Activated CD4-positive, alpha-beta T cell treated with anti-CD3 and anti-CD28 coated beads, Interleukin-10, Interleukin-2, amounts not matched to agents 100 ng/mL and 50 ng/mL, durations not matched to agents 16 hours and 8 hours (primary cell): ENCODE measurements around the gene USP28.
"Not testable (repeated sequence)": the region's sequence is repeated elsewhere in the genome, so short reads cannot be mapped to it uniquely, and the experiment has no call there.

Experiments
- DNase-seq: peaks from one replicate; pipeline ENCODE4 v3.0.0-alpha.2; 2020

Gene USP28

DNA sequence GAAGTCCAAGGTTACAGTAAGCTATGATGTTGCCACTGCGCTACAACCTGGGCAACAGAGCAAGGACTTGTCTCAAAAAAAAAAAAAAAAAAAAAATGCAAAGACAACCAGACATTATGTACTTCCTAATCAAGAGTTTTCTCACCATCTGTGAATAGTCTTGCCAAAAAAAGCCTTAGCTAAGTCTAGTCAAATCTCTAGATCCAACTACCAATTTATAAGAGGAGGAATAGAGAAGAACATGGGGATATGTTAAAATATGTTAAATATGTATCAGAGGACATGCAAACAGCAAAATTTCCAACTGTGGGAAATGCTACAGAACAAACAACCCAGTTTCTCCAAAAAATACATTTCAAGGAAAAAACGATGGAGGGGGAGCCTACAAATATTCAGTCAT lies 45.6 kb downstream of the USP28 start:
- no peak for DNase-seq

DNA sequence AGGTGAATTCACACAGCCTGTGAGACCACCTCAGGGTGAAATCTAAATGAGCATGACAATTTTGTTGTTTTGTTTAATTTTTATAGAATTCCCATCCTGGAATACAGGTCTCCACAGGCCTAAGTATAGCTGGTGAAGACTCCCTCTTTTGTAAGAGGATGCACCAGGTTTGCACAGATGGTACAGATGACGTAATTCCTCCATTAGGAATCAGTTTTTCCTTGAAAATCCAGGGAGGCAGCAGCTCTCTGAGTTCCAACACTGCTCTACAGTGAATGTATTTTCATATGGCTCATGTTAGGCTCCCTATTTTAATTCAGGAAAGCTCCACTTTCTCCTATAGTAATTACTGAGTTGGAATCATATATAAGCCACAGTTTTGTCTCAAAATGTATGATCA lies 47.2 kb downstream of the USP28 start:
- no peak for DNase-seq

DNA sequence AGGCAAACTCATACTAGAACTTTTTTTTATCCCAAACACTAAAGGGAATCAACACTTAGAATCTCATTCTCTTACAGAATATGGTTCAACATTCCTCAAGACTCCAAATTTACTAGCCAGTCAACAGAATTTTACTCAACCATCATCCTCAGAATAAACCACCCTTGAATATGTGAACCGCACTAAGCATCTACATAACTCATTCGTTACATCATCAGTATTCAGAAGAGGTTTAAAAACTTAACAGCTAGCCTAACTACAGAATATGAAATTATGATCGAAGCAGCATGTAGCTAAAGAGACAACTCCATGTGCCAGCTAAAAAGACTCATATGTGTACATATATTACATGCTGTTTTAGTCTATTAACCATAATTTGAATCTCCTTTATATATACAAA lies 47.9 kb downstream of the USP28 start:
- no peak for DNase-seq

DNA sequence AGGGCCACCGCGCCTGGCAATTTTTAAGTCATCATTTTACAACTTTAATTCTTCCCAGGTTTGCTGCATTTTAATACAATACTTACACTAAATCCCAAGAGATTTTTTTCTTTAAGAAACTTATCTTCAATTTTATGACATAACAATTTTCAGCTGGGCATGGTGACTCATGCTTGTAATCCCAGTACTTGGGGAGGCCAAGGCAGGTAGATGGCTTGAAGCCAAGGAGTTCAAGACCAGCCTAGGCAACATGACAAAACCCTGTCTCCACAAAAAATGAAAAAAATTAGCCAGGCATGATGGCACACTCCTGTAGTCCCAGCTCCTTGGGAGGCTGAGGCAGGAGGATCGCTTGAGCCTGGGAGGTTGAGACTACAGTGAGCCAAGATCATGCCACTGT lies 56.9 kb downstream of the USP28 start:
- no peak for DNase-seq

DNA sequence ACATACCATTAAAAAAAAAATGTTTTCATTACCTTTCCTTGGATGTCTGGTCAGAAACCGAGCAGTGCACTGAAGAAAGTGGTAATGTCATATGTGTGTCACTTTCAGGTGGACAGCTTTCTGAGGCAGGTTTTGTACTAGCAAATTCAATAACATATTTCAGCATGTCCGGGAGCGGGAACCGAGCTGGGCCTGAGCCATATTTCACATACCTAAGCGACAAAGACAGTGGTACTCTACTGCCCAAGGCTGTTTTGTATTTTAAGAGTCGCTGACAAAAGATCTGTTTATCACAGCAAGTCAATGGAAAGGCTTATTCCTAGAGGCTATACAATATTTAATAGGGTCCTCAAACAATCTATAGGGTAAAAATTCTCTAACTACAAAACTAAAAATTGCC lies 57.7 kb downstream of the USP28 start:
- no peak for DNase-seq

DNA sequence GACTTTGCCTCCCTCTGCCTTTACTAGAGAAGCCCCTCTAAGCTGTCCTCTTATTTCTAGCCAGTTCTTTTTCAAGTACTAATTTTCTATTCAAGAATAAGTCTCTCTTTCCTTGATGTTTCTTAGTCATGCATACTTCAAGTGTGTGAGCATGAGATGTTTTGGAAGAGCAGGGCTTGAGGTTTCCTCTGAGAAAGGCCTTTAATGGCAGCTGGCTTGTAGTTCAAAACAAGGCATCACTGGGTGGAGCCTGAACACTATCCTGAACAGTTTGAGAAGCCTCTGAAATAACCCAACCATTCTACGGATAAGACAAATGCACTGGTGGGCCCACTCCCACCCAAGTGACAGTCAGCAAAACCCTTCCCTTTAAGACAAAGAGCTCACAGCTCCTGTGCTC lies 58.2 kb downstream of the USP28 start:
- no peak for DNase-seq

DNA sequence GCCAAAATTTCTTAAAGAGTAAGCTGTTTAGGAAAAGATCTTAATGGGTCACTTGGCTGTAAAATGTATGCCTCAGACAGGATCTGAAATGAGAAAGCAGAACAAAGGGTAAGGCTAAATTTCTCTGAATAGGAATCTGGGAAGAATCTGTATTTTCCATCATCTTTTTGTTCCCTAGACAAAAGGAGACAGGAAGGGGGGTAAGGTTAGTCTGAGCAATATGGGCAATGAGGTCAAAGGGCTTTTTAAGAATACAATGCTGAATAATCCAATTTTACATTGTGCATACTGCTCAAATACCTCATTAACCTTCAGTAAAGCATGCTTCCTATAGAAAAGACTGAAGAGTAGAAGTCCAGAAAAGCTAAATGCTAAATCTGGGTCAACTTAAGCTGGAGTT lies 61.2 kb downstream of the USP28 start:
- no peak for DNase-seq

DNA sequence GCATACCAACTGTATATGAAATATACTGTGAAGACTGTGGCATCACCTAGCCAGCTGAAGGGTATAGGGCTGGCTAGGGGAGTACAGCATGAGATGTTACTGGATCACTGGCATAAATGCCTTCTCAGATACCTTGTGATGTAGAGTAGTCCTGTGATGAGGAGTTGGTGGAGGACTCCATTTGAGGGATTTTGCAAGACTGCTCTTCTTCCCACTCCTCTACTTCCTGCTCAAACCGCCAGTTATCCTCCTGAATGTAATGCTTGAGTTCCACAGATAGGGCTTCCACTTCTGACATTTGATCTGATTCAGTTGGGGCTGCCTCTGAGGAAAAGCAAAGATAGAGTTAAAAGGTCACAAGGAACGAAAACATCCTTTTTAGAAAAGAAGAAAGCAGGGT lies 66.4 kb downstream of the USP28 start:
- no peak for DNase-seq

DNA sequence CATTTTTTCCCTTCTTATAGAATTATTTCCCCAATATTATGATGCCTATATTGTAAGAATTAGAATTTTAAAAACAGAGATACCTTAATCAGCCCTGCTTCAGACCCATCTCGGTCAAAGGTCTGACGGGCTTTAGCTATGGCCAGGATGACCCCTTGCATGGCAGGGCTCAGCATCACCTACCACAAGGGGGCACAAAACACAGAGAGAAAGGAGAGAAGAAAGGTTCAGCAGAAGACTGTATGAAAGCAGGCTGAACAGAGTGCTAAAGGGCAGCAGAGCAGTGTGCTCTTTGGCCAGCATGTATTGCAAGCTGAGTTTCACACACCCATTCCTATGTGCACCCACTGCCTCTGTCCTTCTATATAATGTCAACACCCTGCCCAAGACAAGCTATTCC lies 69.0 kb downstream of the USP28 start:
- DNase-seq: peak; percentile 30

DNA sequence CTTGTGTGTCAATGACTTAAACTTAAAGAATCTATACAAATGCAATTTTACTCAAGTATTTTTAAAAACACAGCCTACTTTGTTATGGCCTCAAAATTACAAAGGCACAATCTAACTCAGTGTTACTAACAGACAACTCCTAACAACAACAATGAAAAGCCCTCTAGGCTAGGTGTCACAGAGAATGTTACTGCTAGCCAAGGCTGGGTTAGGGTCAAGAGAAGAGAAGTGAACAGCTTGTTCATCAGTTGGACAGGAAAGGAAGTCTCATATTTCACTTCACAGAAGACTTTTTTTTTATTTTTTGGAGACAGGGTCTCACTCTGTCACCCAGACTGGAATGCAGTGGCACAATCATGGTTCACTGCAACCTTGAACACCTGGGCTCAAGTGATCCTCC lies 69.7 kb downstream of the USP28 start:
- no peak for DNase-seq

DNA sequence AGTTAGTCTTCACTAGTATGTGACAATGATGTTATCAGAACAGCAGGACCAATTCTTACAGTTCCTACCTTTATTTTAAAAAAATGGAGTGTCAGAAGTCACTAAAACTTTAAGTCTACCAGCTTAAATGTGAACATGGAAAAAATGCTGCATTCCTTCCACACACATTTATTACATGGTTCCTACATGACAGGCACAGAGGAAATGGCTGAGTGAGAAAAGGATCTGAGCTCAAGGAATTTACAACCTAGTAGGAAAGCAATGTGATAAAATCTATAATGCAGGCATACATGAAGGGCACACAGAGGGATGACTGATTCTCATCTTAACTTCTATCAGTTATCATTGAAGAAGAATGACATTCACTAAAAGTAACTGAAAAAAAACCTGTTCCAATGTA lies 72.8 kb downstream of the USP28 start:
- no peak for DNase-seq

DNA sequence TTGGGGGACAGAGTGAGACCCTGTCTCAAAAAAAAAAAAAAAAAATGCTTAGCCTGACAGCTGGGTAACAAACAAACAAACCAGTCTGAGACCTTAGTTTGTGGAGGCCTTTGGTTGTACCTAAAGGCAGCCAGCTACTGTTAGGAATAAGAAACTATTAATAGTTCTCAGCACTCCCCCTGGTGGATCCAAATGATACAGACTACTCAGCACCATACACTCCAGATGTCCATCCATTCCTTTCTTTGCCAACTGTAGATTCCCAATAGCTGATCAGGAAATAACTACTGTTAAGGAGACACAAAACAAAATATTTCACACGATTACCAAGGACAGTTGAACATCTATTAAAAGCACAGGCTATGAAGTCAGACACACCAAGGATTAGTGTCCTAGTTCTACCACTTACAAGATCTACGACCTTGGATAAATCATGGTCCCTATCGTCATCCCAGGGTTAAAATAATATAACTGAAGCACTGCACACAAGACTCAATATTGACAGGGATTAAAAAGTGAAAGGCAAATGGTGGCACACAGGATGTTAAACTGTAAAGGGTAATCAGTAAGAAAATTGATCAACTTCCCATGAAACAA lies 78.6 kb downstream of the USP28 start:
- DNase-seq: peak; percentile 36

DNA sequence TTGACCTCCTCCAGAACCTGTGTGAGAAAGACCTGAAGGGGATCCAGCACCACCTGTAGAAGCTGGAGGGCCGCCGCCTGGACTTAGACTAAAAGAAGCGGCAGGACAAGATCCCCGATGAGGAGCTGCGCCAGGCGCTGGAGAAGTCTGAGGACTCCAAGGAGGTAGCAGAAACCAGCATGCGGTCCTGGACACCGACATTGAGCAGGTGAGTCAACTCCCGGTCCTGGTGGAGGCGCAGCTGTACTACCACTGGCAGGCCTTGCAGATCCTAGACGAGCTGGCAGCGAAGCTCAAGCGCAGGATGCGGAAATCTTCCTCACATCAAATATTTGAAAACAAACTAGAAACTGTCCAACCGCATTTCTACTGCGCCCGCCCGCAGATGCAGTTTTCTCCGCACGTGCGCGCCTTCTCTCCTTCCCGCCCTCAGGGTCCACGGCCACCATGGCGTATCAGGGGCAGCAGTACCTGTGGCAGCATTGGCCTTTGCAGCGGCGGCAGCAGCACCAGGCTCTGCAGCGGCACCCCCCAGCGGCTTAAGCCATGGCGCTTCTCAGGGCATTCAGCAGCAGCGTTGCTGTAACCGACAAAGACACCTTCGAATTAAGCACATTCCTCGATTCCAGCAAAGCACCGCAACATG lies 85.6 kb downstream of the USP28 start:
- DNase-seq: no peak

DNA sequence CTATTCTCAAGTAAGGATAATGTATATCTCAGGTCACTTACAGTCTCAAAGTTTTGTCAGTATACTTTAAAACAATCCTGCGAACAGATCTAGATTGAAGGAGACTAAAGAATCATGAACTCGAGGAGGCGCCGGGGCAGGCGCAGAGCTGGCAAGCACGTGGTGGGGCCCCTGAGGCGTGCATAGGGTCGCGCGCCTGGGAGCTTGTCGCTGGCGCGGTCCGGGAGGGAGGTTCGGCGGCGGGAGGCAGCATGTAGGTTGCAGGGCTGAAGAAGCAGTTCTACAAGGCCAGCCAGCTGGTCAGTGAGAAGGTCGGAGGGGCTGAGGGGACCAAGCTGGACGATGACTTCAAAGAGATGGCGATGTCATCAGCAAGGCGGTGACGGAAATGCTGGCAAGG lies 86.4 kb downstream of the USP28 start:
- not testable (repeated sequence) for DNase-seq

DNA sequence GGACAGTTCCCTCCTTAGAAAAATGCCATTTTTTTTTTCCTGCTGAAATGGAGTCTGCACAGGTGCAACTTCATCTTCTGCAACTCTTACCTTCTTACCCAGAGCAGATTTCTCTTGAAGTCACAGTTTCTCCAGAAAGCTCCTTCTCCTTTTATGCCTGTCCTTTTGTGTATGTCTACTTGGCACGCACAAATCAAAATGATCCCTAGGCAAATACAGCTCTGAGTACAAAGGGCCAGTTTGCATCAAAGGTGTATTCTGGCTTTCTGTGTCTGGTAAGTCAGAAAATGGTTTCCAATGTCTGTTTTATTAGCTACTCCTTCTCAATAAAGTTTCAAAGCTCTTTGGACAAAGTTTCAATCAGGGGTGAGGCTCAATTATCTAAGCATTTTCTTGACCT lies 93.2 kb downstream of the USP28 start:
- DNase-seq: no peak

DNA sequence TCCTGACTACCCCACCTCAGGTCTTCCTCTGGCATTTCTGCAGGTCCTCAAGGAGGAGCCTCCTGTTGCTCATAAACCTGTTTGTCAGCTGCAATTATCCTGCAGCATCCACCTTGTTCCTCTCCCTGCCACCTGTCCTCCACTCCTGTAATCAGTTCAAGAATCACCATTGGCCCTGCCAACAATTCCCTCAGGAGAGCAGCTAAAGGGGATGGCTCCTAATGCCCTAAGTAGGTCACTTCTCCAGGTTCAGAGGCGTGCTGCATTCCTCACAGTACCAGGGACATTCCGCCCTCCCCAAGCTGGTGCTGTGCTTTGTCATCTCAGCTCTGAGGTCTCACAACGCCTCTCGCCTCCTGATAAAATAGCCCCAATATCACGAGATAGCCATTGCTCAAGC lies 93.7 kb downstream of the USP28 start:
- no peak for DNase-seq

DNA sequence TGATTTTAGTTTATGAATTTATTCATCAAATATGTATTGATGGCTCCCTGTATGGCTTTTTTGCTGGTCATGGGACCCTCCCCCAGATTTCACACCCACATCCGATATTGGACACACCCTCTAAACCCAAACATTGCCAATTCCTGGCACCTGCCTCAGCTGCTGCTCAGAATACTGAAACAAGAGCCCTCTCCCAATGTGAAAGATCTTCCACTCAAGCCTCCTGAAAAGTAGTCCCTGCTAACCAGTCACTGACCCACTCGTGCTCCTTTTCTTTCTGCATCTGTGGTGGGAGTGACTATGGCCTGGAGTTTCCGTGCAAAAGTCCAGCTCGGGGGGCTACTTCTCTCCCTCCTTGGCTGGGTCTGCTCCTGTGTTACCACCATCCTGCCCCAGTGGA lies 95.9 kb downstream of the USP28 start, which contains the start of gene CLDN25:
TSS of gene CLDN25 (plus strand) at position 301 of the 400 bp plus-strand sequence. CDS start at position 301, 0 bp downstream.
- DNase-seq: no peak

DNA sequence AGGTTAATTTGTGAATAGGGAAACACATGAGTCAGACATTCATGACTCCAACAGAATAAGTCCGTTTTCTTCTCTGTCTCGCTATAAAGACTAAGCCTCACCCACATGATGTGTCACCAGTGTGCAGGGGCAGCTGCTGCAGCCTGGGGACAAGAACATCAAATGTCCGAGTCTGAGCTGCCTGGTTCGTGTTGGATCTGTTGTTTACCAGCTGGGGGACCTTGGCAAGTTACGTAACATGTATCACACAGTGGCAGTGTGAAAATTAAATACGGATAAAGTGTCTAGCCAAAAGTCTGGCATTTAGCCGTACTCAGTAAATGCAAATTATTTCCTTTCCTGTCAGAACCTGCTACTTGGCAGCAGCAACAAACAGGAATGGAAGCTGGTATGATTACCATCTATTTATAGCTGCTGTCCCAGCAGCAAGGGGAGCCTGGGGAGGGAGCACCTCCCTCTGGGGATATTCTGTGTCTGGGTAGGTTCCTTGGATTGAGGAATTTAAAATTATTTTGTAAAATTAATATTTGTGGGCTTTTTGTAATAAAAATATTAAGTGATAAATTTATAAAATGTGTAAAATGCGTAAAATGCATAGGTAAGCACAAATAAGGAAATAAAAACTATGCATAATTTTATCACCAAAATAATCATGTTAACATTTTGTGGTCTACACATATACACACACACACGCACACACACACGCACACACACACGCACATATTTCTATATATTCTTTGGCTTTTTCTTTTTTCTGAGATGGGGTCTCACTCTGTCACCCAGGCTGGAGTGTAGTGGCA lies 97.1 kb downstream of the USP28 start:
- DNase-seq: no peak

DNA sequence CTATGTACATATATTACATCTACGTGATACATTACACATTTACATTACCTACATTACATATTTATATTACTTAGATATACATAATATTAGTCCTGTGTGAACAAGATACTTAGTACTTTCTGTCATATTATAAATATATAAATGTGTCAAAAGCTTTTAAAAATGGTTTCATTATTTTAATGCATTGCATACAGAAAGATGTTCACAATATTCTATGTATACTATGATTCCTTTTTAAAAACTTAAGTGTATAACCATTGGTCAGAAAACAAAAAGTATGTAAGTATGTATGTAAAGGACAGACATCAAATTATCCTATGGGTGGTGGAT lies 101.2 kb downstream of the USP28 start:
- DNase-seq: no peak

DNA sequence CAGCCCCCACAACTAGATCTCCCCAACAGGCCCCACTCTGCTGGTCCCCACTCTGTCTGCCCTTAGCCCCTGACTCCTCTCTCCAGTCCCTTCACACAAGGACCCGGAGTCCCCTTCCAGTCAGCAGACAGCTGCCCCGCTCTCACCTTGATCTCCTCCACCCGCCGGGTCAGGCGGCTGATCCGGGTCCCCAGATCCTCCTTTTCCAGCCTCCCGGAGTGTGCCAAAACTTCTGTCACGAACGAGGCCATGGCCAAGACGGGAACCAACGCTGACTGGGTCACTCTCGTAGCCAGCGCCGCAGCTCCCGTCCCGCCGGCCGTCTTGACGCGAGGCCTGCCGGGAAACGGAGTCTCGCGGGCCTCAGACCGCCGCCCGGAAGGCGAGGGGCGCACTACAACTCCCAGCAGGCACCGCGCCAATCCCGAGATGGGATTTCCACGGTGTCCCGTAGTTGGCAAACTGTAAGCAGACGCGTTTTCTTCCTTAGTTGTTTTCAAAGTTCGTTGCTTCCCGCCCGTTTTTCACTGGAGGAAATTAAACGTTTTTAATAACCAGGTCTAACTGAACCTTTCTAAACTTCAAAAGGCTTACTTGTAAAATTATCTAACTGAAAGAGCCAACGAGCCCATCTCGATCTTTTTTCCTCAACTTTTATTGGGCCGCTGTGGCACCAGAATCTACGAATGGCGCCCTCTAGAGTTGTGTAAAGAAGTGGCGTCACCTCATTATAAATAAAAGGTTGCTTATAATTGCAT lies 101.8 kb downstream of the USP28 start, which contains the start of gene ZW10:
TSS of gene ZW10 (minus strand) at position 277 of the 758 bp plus-strand sequence. CDS start at position 251, 26 bp downstream.
- peak; percentile 96 for DNase-seq

DNA sequence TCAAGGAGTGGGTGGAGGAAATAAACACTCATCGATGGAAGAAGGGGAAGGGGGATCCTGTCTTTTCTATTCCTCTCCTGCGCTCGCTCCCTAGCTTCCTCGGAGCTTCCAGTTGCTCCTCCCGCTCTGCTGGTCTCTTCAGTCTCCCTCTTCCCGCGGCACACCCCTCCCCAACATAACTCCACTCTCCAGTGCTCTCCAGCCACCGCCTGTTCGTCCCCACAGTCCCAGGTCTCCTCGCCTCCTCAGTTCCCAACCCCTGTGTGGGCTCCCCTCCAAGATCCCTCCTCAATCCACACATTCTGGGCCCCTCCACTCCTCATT lies 102.3 kb downstream of the USP28 start:
- no peak for DNase-seq

DNA sequence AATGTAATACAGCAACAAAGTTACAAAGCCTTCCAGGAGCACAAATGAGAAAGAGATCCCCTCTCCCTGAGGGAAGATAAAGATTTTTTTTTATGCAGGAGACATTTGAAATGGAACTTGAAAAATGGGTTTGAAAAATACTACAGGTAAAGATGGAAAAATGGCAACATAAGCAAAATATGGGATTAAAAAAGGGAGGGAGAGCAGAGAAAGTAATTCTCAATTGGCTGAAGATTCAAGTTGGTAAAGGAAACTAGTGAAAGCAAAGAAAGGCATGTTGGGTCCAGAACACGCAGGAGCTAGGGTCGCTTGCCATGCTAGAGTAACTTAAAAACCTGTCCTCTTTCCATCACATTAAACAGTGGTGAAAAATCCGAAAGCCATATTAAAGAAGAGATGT lies 103.4 kb downstream of the USP28 start:
- no peak for DNase-seq

DNA sequence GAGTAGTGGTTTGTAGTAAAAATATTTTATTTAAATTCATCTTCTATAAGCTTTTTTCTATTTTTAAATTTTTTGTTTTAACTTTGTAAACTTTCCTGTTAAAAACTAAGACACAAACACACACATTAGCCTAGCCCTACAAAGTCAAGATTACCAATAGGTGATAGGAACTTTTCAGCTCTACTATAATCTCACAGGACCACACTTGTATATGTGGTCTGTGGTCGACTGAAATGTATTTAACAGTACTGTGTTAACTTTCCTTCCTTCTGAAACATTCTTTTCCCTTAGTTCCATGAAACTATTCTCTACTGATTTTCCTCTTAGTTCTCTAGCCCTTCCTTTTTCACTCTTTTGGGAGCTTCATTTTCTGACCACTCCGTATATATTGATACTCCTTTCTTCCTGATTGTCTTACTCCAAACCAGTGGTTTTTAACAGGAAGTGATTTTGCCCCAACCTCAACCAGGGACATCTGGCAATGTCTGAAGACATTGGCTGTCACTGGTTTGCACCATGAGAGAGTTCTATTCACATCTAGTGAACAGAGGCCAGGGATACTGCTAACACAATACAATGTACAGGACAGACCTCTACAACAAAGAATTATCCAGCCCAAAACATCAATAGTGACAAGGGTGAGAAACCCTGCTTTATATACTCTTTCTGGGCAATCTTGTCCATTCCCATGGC lies 110.7 kb downstream of the USP28 start:
- DNase-seq: no peak
